HEK293 (cell line): ENCODE measurements around the gene PRKCA.

Experiments
- CTCF ChIA-PET: fragments of 350-600 bp; formaldehyde crosslinking; extraction: SDS; loops from one replicate; lab custom pipeline; 2021; ENCODE audit warnings: antibody characterized with exemption; lab: Yijun Ruan, JAX
- POLR2A ChIA-PET: fragments of 300-600 bp; formaldehyde crosslinking; extraction: SDS; loops from one replicate; lab custom pipeline; 2020; ENCODE audit warnings: antibody characterized with exemption, inconsistent platforms; lab: Yijun Ruan, JAX
- H3K27ac ChIP-seq: fragments of 200-500 bp; sonication (Bioruptor generic); 2 replicates; pipeline ENCODE4 v1.5.1; 2014; ENCODE audit warnings: low read depth, low read length, control low read depth, inconsistent platforms; ENCODE audit errors: extremely low read depth
- H3K36me3 ChIP-seq, 2 experiments: fragments of 200-500 bp in 1 of 2; sonication (Bioruptor generic) in 1 of 2; 1 replicate in 1 of 2; 2 replicates in 1 of 2; pipeline ENCODE4 v1.5.1; 2014 to 2017; ENCODE audit warnings: inconsistent platforms in 2 of 2, low read length in 2 of 2; ENCODE audit not compliant: control insufficient read depth in 2 of 2, insufficient read depth in 1 of 2
- H3K4me1 ChIP-seq: fragments of 200-500 bp; sonication (Bioruptor generic); 2 replicates; pipeline ENCODE4 v1.5.1; 2014; ENCODE audit warnings: mild to moderate bottlenecking, low read length, inconsistent platforms; ENCODE audit not compliant: control insufficient read depth, insufficient read depth
- H3K4me3 ChIP-seq: 2 replicates; pipeline ENCODE4 v1.5.1; 2011; ENCODE audit warnings: low read depth, mild to moderate bottlenecking, control low read depth, low read length, moderate library complexity
- H3K9me3 ChIP-seq: fragments of 200-500 bp; sonication (Bioruptor generic); 2 replicates; pipeline ENCODE4 v1.5.1; 2014; ENCODE audit warnings: low read depth, low read length, inconsistent platforms; ENCODE audit not compliant: control insufficient read depth, insufficient read depth
- EGR2 ChIP-seq: fragments of 450-650 bp; formaldehyde crosslinking; IDR thresholded peaks from 2 replicates; pipeline ENCODE4 v1.5.1; 2016; ENCODE audit warnings: low read depth, missing biosample characterization, missing genetic modification characterization
- KLF9 ChIP-seq: fragments of 450-650 bp; formaldehyde crosslinking; IDR thresholded peaks from 2 replicates; pipeline ENCODE4 v1.5.1; 2016; ENCODE audit warnings: missing biosample characterization, missing genetic modification characterization, low read depth
- MZF1 ChIP-seq: fragments of 450-650 bp; formaldehyde crosslinking; IDR thresholded peaks from 2 replicates; pipeline ENCODE4 v1.5.1; 2017; ENCODE audit warnings: missing biosample characterization, missing genetic modification characterization, borderline replicate concordance
- SCRT2 ChIP-seq: fragments of 450-650 bp; formaldehyde crosslinking; IDR thresholded peaks from 2 replicates; pipeline ENCODE4 v1.5.1; 2016; ENCODE audit warnings: missing biosample characterization, missing genetic modification characterization
- SP7 ChIP-seq: fragments of 450-650 bp; formaldehyde crosslinking; IDR thresholded peaks from 2 replicates; pipeline ENCODE4 v1.5.1; 2016; ENCODE audit warnings: missing biosample characterization, missing genetic modification characterization
- TRIM28 ChIP-seq: IDR thresholded peaks from 2 replicates; pipeline ENCODE4 v1.6.1; 2011; ENCODE audit warnings: low read length, control low read depth, borderline replicate concordance
- ZBTB44 ChIP-seq: fragments of 450-650 bp; IDR thresholded peaks from 2 replicates; pipeline ENCODE4 v1.5.1; 2018; ENCODE audit warnings: missing biosample characterization, mild to moderate bottlenecking, missing genetic modification characterization
- ZBTB6 ChIP-seq: fragments of 450-650 bp; formaldehyde crosslinking; IDR thresholded peaks from 2 replicates; pipeline ENCODE4 v1.5.1; 2017; ENCODE audit warnings: missing biosample characterization, missing genetic modification characterization
- ZEB2 ChIP-seq: fragments of 450-650 bp; formaldehyde crosslinking; IDR thresholded peaks from 2 replicates; pipeline ENCODE4 v1.5.1; 2016; ENCODE audit warnings: missing biosample characterization, missing genetic modification characterization
- ZNF140 ChIP-seq: fragments of 450-650 bp; formaldehyde crosslinking; IDR thresholded peaks from 2 replicates; pipeline ENCODE4 v1.5.1; 2016; ENCODE audit warnings: missing biosample characterization, missing genetic modification characterization
- ZNF148 ChIP-seq: fragments of 450-650 bp; formaldehyde crosslinking; IDR thresholded peaks from 2 replicates; pipeline ENCODE4 v1.5.0; 2017; ENCODE audit warnings: missing biosample characterization, missing genetic modification characterization, borderline replicate concordance
- ZNF157 ChIP-seq: fragments of 450-650 bp; formaldehyde crosslinking; IDR thresholded peaks from 2 replicates; pipeline ENCODE4 v1.5.1; 2016; ENCODE audit warnings: missing biosample characterization, missing genetic modification characterization
- ZNF19 ChIP-seq: fragments of 450-650 bp; formaldehyde crosslinking; IDR thresholded peaks from 2 replicates; pipeline ENCODE4; 2016; ENCODE audit warnings: missing biosample characterization, missing genetic modification characterization, low read depth
- ZNF24 ChIP-seq: fragments of 450-650 bp; formaldehyde crosslinking; IDR thresholded peaks from 2 replicates; pipeline ENCODE4 v1.5.1; 2016; ENCODE audit warnings: missing biosample characterization, missing genetic modification characterization
- ZNF266 ChIP-seq: fragments of 450-650 bp; formaldehyde crosslinking; IDR thresholded peaks from 2 replicates; pipeline ENCODE4 v1.5.1; 2016; ENCODE audit warnings: missing biosample characterization, missing genetic modification characterization, low read depth
- ZNF350 ChIP-seq: fragments of 450-650 bp; formaldehyde crosslinking; IDR thresholded peaks from 2 replicates; pipeline ENCODE4 v1.5.0; 2017; ENCODE audit warnings: missing biosample characterization, mild to moderate bottlenecking, missing genetic modification characterization
- ZNF362 ChIP-seq: fragments of 450-650 bp; formaldehyde crosslinking; IDR thresholded peaks from 2 replicates; pipeline ENCODE4 v1.5.1; 2016; ENCODE audit warnings: missing biosample characterization, missing genetic modification characterization
- ZNF416 ChIP-seq: fragments of 450-650 bp; formaldehyde crosslinking; IDR thresholded peaks from 2 replicates; pipeline ENCODE4 v1.5.1; 2016; ENCODE audit warnings: missing biosample characterization, missing genetic modification characterization
- ZNF433 ChIP-seq: fragments of 450-650 bp; formaldehyde crosslinking; IDR thresholded peaks from 2 replicates; pipeline ENCODE4 v1.5.1; 2016; ENCODE audit warnings: missing biosample characterization, missing genetic modification characterization, low read depth
- ZNF473 ChIP-seq: fragments of 450-650 bp; formaldehyde crosslinking; IDR thresholded peaks from 2 replicates; pipeline ENCODE4 v1.5.1; 2017; ENCODE audit warnings: missing biosample characterization, missing genetic modification characterization
- ZNF580 ChIP-seq: fragments of 450-650 bp; formaldehyde crosslinking; IDR thresholded peaks from 2 replicates; pipeline ENCODE4 v1.5.1; 2016; ENCODE audit warnings: missing biosample characterization, missing genetic modification characterization
- ZNF629 ChIP-seq: fragments of 450-650 bp; formaldehyde crosslinking; IDR thresholded peaks from 2 replicates; pipeline ENCODE4 v1.5.1; 2017; ENCODE audit warnings: missing biosample characterization, missing genetic modification characterization
- ZNF677 ChIP-seq: fragments of 450-650 bp; IDR thresholded peaks from 2 replicates; pipeline ENCODE4 v1.5.0; 2018; ENCODE audit warnings: missing biosample characterization, mild to moderate bottlenecking, missing genetic modification characterization, moderate library complexity
- ZNF701 ChIP-seq: fragments of 450-650 bp; formaldehyde crosslinking; IDR thresholded peaks from 2 replicates; pipeline ENCODE4 v1.5.1; 2016; ENCODE audit warnings: missing biosample characterization, missing genetic modification characterization
- ZNF707 ChIP-seq: fragments of 450-650 bp; formaldehyde crosslinking; IDR thresholded peaks from 2 replicates; pipeline ENCODE4 v1.5.1; 2016; ENCODE audit warnings: missing biosample characterization, missing genetic modification characterization
- ZNF768 ChIP-seq: fragments of 450-650 bp; formaldehyde crosslinking; IDR thresholded peaks from 2 replicates; pipeline ENCODE4 v1.5.1; 2018; ENCODE audit warnings: missing biosample characterization, mild to moderate bottlenecking, missing genetic modification characterization
- ZNF791 ChIP-seq: fragments of 450-650 bp; formaldehyde crosslinking; IDR thresholded peaks from 2 replicates; pipeline ENCODE4 v1.5.1; 2016; ENCODE audit warnings: missing biosample characterization, missing genetic modification characterization
- ZSCAN23 ChIP-seq: fragments of 450-650 bp; formaldehyde crosslinking; IDR thresholded peaks from 2 replicates; pipeline ENCODE4 v1.5.1; 2016; ENCODE audit warnings: missing biosample characterization, missing genetic modification characterization

Gene PRKCA

GRCh38 chr17:66395961-66396360 lies 93.5 kb downstream of the PRKCA start:
- H3K4me3 ChIP-seq: no peak overlapping the region
- H3K9me3 ChIP-seq: no peaks in the 10 kb centered on the region
- POLR2A ChIA-PET: no interaction called here
- H3K36me3 ChIP-seq: no peaks in the 10 kb centered on the region; a peak in 1 of 3 replicates
- no peak overlapping the region for H3K27ac ChIP-seq
- H3K4me1 ChIP-seq: no peaks in the 10 kb centered on the region
- TF ChIP-seq SCRT2 (tag by site-specific recombination) (peak; percentile 37; the same call in 1 of the 2 replicates), ZNF629 (tag by site-specific recombination) (no peak)
- TF ChIP-seq, all 188 proteins: peak for 1
- CTCF ChIA-PET: interaction anchor here (0.7 kb wide), 1 partner anchor 1830 kb away, joined by 3 read pairs; no protein-coding TSS in a partner anchor

GRCh38 chr17:66397486-66397885 lies 95.1 kb downstream of the PRKCA start:
- POLR2A ChIA-PET: no interaction called here
- no peaks in the 10 kb centered on the region for H3K9me3 ChIP-seq
- H3K4me1 ChIP-seq: no peaks in the 10 kb centered on the region
- CTCF ChIA-PET: interaction anchor here (0.5 to 0.9 kb wide), 2 partner anchors 13 to 176 kb away, joined by 3 read pairs; no protein-coding TSS in a partner anchor
- TF ChIP-seq ZNF677 (tag by site-specific recombination) (no peak), ZNF350 (tag by site-specific recombination) (no peak), ZNF707 (tag by site-specific recombination) (no peak), TRIM28 (no peak), ZNF791 (tag by site-specific recombination) (no peak), SP7 (no peak), ZNF701 (tag by site-specific recombination) (no peak), ZNF266 (no peak), KLF9 (tag by site-specific recombination) (no peak), ZNF768 (no peak), EGR2 (tag by site-specific recombination) (no peak), ZNF473 (tag by site-specific recombination) (no peak), ZNF19 (no peak)
- no peak overlapping the region for H3K4me3 ChIP-seq
- H3K36me3 ChIP-seq: no peaks in the 10 kb centered on the region; a peak in 1 of 3 replicates
- no peak overlapping the region for H3K27ac ChIP-seq

GRCh38 chr17:66398059-66398458 lies 95.6 kb downstream of the PRKCA start:
- CTCF ChIA-PET: interaction anchor here (0.5 kb wide), 1 partner anchor 177 kb away, joined by 3 read pairs; no protein-coding TSS in a partner anchor
- POLR2A ChIA-PET: no interaction called here
- no peaks in the 10 kb centered on the region; the same call in 1 of the 2 replicates for H3K4me1 ChIP-seq
- TF ChIP-seq ZBTB44 (tag by site-specific recombination) (no peak), ZNF148 (tag by site-specific recombination) (no peak), ZNF140 (no peak), ZBTB6 (tag by site-specific recombination) (no peak), ZNF362 (tag by site-specific recombination) (no peak), ZNF416 (tag by site-specific recombination) (no peak), ZNF19 (no peak), ZNF24 (tag by site-specific recombination) (no peak), ZEB2 (no peak), MZF1 (no peak), ZSCAN23 (tag by site-specific recombination) (no peak), ZNF157 (no peak), ZNF580 (tag by site-specific recombination) (no peak), ZNF433 (tag by site-specific recombination) (no peak)

More at GRCh38 chr17:66398059-66398458, 95.6 kb downstream of the PRKCA start:
- Histone ChIP-seq H3K27ac (no peak overlapping the region), H3K9me3 (no peaks in the 10 kb centered on the region), H3K36me3 (no peaks in the 10 kb centered on the region; a peak in 1 of 3 replicates), H3K4me3 (no peak overlapping the region)
